Central memory CD8-positive, alpha-beta T cell (primary cell): ENCODE results near the gene ALOX15B.

Source experiments
- ATAC-seq: fragments of 150-1000 bp; cut with Tn5 transposase; replicated peaks from 2 replicates; pipeline ENCODE4 v1.10.0; 2022; ENCODE audit warnings: mild to moderate bottlenecking, moderate FRiP score, moderate number of reproducible peaks; ENCODE audit not compliant: poor library complexity, severe bottlenecking; ENCODE audit errors: extremely low read depth
- DNase-seq, 2 donors: peaks; one replicate each; pipeline ENCODE4 v3.0.0; 2021; ENCODE audit warnings: low spot score in 2 of 2
- H3K27ac Mint-ChIP-seq: one replicate; pipeline ENCODE4 v1.8.0; 2022; ENCODE audit warnings: low read depth, mild to moderate bottlenecking, moderate library complexity, mixed read lengths
- H3K27me3 Mint-ChIP-seq: one replicate; pipeline ENCODE4 v1.8.0; 2022; ENCODE audit warnings: mixed read lengths
- H3K36me3 Mint-ChIP-seq: one replicate; pipeline ENCODE4 v1.8.0; 2022; ENCODE audit warnings: mild to moderate bottlenecking, moderate library complexity, mixed read lengths; ENCODE audit not compliant: insufficient read depth
- H3K4me1 Mint-ChIP-seq: one replicate; pipeline ENCODE4 v1.8.0; 2022; ENCODE audit warnings: mixed read lengths
- H3K4me3 Mint-ChIP-seq: one replicate; pipeline ENCODE4 v1.8.0; 2022; ENCODE audit warnings: mild to moderate bottlenecking, moderate library complexity, mixed read lengths
- H3K9me3 Mint-ChIP-seq: one replicate; pipeline ENCODE4 v1.8.0; 2022; ENCODE audit warnings: mixed read lengths

Gene ALOX15B

DNA sequence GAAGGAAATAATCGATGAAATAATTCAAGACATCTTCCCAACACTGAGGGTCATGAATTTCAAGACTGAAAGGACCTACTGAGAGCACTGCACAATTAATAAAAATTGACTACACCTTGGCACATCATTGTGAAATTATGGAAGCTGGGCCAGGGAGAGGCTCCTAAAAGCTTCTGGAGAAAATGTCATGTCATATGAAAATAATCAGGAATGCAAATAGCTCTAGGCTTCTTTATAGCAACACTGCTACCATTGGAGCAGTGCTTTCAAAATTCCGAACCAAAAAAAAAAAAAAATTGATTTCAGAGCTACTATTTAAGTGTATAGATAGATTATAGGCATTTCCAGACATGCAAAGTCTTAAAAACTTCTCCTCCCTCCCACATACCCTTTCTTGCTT is 6.4 kb upstream of the ALOX15B start:
- Mint-ChIP-seq H3K36me3 (no peaks in the 10 kb centered on the region), H3K4me1 (no peaks in the 10 kb centered on the region), H3K27me3 (peaks cover 66% of the 10 kb centered on the region), H3K27ac (no peak overlapping the region), H3K4me3 (no peak overlapping the region), H3K9me3 (no peaks in the 10 kb centered on the region)
- ATAC-seq (no peak), DNase-seq (no peak)

DNA sequence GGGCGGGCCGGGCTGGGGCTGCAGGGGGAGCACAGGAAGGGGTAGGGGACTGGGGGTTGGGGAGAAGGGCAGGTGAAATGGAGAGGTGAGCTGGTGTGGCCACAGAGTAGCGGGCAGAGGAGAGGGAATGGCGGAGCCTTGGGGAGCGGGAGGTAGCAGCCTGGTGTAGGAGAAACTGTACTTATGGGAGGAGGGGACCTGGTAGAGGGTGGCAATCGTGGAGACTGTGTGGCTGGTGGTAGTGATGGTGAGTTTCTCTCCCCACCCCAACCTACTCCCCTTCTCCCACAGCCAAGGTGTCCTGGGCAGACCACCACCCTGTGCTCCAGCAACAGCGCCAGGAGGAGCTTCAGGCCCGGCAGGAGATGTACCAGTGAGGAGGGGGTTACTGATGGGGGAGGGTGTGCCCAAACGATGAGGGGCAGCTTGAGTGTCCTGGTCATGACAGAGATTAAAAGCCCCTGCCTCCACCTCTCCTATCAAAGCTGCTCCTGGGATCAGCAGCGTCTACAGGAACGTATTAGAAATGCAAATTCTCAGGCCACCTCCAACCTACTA is 831 bp downstream of the ALOX15B start:
- H3K27me3 Mint-ChIP-seq, result peaks cover 48% of the 10 kb centered on the region
- no peaks in the 10 kb centered on the region for H3K9me3 Mint-ChIP-seq
- ATAC-seq (no peak), DNase-seq (no peak)
- H3K4me3 Mint-ChIP-seq, result no peak overlapping the region
- H3K27ac Mint-ChIP-seq, result no peak overlapping the region
- no peaks in the 10 kb centered on the region for H3K36me3 Mint-ChIP-seq
- no peaks in the 10 kb centered on the region for H3K4me1 Mint-ChIP-seq

DNA sequence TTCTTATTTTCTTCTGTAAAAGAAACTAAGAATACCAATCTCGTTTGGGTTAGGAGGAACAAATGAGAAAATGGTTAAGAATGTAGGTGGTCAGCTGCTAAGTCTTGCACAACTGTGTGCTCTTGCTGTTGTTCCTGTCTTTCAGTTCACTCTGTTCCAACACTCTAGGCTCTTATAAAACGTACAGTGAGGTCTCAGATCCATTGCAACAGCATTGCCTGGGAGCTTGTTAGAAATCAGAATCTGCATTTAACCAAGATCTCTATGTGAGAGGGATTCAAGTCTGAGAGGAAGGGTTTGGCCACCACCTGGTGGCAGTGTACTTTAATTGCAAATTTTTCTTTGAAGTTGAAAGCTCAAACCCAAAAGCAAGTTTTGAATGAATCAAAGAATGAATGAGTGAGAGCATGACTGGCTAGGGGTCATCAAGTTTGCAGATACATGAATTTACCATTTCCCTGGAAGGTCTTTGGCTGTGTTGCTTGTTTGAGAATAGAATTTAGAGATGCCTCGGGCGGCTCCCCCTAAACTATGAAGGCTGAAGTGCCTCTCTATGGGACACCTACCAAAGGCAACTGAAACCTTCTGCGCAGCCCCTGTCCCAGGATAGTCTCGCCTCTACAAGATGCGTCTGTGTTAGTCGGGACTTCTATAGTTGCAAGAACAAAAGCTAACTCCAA is 2.5 kb downstream of the ALOX15B start:
- Mint-ChIP-seq H3K36me3 (no peaks in the 10 kb centered on the region), H3K4me3 (no peak overlapping the region), H3K27me3 (peaks cover 59% of the 10 kb centered on the region), H3K27ac (no peak overlapping the region), H3K4me1 (no peaks in the 10 kb centered on the region), H3K9me3 (no peaks in the 10 kb centered on the region)
- DNase-seq (no peak), ATAC-seq (no peak)

DNA sequence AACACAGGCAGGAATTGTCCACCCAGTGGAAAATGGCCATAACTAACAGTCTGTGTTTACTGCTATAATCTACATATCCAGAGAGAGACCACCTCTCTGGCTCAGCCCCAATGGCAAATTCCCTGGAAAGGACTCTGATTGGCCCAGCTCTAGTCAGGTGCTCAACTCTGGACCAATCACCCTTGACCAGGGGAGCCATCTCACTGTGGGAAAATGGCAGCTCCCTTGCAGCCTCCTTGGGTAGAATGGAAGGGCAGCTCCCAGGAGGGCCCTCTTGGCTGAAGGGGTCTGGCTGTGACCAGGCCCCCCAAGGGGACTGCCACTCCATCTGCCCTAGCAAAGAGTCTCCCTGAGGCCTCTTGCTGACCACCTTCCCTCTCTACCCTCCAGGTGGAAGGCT is 3.1 kb downstream of the ALOX15B start:
- no peak for ATAC-seq
- H3K4me1 Mint-ChIP-seq, result no peaks in the 10 kb centered on the region
- no peaks in the 10 kb centered on the region for H3K9me3 Mint-ChIP-seq
- no peak for DNase-seq
- no peak overlapping the region for H3K27ac Mint-ChIP-seq
- no peaks in the 10 kb centered on the region for H3K36me3 Mint-ChIP-seq
- no peak overlapping the region for H3K4me3 Mint-ChIP-seq
- H3K27me3 Mint-ChIP-seq, result peaks cover 65% of the 10 kb centered on the region

DNA sequence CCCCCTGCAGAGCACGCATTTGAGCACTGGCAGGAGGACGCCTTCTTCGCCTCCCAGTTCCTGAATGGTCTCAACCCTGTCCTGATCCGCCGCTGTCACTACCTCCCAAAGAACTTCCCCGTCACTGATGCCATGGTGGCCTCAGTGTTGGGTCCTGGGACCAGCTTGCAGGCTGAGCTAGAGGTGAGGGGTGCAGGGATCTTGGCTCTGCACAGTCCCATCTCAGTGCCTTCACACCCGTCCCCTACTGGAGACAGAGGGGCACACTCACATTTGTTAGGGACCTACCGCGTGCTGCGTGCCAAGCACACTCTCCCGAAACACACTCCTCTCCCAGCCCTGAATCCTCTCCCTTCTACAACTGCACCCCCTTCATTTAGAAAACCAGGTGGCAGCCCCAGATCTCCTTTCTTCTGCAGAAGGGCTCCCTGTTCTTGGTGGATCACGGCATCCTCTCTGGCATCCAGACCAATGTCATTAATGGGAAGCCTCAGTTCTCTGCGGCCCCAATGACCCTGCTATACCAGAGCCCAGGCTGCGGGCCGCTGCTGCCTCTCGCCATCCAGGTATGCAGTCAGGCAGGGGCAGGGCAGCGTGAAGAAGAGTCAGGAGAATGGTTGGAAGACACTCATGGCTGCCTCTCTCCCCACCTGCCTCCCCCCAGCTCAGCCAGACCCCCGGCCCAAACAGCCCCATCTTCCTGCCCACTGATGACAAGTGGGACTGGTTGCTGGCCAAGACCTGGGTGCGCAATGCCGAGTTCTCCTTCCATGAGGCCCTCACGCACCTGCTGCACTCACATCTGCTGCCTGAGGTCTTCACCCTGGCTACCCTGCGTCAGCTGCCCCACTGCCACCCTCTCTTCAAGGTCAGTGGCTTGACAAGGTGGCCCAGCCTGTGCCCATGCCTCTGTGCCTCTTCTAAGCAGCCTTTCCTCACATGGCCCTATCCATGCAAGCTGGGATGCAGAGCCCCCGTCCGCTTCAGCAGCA is 6.3 kb downstream of the ALOX15B start:
- no peaks in the 10 kb centered on the region for H3K4me1 Mint-ChIP-seq
- peaks cover 43% of the 10 kb centered on the region for H3K27me3 Mint-ChIP-seq
- H3K27ac Mint-ChIP-seq, result no peak overlapping the region
- ATAC-seq, result no peak
- no peaks in the 10 kb centered on the region for H3K9me3 Mint-ChIP-seq
- no peak for DNase-seq
- H3K4me3 Mint-ChIP-seq, result no peak overlapping the region
- no peaks in the 10 kb centered on the region for H3K36me3 Mint-ChIP-seq

DNA sequence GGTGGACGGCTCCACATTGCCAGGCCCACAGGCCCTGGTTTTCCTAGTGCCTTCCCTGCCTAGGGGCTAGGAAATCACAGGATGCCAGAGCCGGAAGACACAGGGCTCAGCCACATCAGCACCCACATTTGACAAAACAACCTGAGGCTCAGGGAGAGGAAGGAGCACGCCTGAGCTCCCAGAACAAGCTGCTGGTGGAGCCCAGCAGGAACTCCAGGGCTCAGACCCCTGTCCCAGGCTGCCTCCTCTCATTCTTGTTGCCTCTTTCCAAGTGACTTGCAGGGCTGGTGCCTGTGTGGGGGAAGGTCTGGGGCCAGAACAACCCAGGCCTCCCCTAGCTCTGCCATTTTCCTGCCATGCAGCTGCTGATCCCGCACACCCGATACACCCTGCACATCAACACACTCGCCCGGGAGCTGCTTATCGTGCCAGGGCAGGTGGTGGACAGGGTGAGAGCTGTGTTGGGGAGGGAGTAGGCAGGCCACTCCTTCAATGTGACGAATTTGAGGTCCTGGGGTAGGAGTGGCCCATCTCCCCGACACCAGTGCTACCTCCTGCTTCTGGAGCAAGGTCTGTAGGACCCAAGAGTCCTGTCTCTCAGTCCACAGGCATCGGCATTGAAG is 7.6 kb downstream of the ALOX15B start:
- DNase-seq (no peak), ATAC-seq (no peak)
- H3K27ac Mint-ChIP-seq, result no peak overlapping the region
- no peaks in the 10 kb centered on the region for H3K9me3 Mint-ChIP-seq
- H3K36me3 Mint-ChIP-seq, result no peaks in the 10 kb centered on the region
- H3K4me1 Mint-ChIP-seq, result no peaks in the 10 kb centered on the region
- no peak overlapping the region for H3K4me3 Mint-ChIP-seq
- H3K27me3 Mint-ChIP-seq, result peaks cover 35% of the 10 kb centered on the region

DNA sequence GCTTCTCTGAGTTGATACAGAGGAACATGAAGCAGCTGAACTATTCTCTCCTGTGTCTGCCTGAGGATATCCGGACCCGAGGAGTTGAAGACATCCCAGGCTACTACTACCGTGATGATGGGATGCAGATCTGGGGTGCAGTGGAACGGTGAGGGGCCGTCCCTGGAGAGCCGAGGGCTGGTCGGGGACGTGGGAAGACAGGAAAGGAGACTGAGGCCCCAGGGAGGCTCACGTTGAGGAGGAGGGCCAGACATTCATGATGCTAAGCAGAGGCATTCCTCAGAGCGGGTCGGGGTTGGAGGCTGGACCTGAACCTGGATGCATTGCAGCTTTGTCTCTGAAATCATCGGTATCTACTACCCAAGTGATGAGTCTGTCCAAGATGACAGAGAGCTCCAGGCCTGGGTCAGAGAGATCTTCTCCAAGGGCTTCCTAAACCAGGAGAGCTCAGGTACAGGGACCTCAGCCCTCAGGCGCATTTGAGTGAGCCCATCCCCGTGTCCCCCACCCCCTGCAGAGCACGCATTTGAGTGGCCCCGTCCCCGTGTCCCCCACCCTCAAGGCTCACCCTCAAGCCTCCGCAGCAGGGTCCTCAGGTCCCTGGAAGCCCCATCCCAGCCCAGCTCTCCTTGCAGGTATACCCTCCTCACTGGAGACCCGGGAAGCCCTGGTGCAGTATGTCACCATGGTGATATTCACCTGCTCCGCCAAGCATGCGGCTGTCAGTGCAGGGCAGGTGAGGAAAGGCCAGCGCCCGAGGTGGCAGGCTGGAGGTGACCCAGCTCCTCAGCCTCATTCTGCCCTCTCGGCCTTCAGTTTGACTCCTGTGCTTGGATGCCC is 8.3 kb downstream of the ALOX15B start:
- no peaks in the 10 kb centered on the region for H3K4me1 Mint-ChIP-seq
- ATAC-seq (no peak), DNase-seq (no peak)
- no peaks in the 10 kb centered on the region for H3K9me3 Mint-ChIP-seq
- no peak overlapping the region for H3K27ac Mint-ChIP-seq
- no peak overlapping the region for H3K4me3 Mint-ChIP-seq
- no peaks in the 10 kb centered on the region for H3K36me3 Mint-ChIP-seq
- peaks cover 35% of the 10 kb centered on the region for H3K27me3 Mint-ChIP-seq

DNA sequence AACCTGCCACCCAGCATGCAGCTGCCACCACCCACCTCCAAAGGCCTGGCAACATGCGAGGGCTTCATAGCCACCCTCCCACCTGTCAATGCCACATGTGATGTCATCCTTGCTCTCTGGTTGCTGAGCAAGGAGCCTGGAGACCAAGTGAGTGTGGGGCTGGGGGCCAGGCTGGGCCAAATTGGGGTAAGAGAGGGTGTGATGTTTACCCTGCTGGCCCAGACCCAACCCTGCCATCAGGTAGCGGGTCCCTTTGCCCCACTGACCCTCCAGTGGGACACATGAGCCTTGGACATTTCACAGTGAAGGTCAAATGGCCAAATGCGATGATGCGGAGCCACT is 8.9 kb downstream of the ALOX15B start:
- H3K27me3 Mint-ChIP-seq, result peaks cover 34% of the 10 kb centered on the region
- no peak for ATAC-seq
- no peaks in the 10 kb centered on the region for H3K36me3 Mint-ChIP-seq
- DNase-seq, result no peak
- H3K4me3 Mint-ChIP-seq, result no peak overlapping the region
- no peaks in the 10 kb centered on the region for H3K9me3 Mint-ChIP-seq
- no peak overlapping the region for H3K27ac Mint-ChIP-seq
- H3K4me1 Mint-ChIP-seq, result no peaks in the 10 kb centered on the region

DNA sequence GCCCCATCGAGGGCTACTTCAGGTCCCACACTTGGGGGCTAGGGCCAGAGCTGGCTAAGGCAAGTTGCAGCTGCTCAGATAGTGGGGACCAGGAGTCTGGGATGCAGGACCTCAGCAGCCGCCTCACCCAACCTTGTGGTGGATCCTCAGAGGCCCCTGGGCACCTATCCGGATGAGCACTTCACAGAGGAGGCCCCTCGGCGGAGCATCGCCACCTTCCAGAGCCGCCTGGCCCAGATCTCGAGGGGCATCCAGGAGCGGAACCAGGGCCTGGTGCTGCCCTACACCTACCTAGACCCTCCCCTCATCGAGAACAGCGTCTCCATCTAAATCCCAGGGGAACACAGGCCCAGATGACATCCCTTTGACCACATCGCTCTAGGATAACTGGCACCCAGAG is 9.4 kb downstream of the ALOX15B start:
- no peaks in the 10 kb centered on the region for H3K36me3 Mint-ChIP-seq
- H3K27me3 Mint-ChIP-seq, result peaks cover 29% of the 10 kb centered on the region
- ATAC-seq (no peak), DNase-seq (no peak)
- no peak overlapping the region for H3K4me3 Mint-ChIP-seq
- H3K4me1 Mint-ChIP-seq, result no peaks in the 10 kb centered on the region
- H3K27ac Mint-ChIP-seq, result no peak overlapping the region
- H3K9me3 Mint-ChIP-seq, result no peaks in the 10 kb centered on the region

DNA sequence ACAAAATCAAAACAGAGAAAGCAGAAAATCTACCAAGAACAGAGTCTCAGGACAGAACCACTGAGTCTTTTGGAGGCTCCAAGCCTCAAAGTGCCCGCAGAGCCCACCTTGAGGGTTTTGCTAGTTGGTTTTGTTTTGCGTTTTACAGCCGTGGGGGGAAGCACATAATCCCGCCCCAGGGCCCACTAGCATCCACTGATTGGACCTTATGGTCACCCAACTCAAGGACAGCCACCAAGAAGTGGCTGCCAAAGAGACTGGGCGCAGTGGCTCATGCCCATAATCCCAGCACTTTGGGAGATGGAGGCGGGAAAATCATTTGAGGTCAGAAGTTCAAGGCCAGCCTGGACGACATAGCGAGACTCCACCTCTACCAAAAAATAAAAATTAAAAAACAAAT is 9.9 kb downstream of the ALOX15B start:
- Mint-ChIP-seq H3K9me3 (no peaks in the 10 kb centered on the region), H3K4me1 (no peaks in the 10 kb centered on the region), H3K4me3 (no peak overlapping the region), H3K36me3 (no peaks in the 10 kb centered on the region), H3K27me3 (peaks cover 24% of the 10 kb centered on the region), H3K27ac (no peak overlapping the region)
- DNase-seq (no peak), ATAC-seq (no peak)

DNA sequence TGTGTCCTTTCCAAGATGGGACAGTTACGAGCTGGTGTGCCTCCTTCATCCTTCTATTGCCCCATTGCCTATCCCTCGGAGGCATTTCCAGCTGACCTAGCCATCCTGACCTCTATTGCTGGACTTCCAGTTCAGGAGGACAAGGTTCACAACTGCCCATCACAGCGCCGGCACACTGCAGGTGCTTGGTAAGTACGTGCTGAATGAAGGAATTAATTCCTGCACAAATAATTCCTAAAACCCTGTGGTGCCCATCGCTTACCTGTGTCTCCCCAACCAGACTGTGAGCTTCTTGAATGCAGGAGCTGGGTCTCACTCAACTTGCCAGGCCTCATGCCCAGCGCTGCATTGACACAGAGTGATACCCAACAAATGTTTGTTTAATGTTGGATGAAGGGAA is 13.0 kb downstream of the ALOX15B start:
- Mint-ChIP-seq H3K27ac (no peak overlapping the region), H3K27me3 (peaks cover 5% of the 10 kb centered on the region), H3K9me3 (no peaks in the 10 kb centered on the region), H3K36me3 (no peaks in the 10 kb centered on the region), H3K4me3 (no peak overlapping the region), H3K4me1 (peaks cover 5% of the 10 kb centered on the region)
- DNase-seq, result no peak
- no peak for ATAC-seq
